Psoas muscle (tissue), 8 donors: ENCODE results near the gene PCID2. TPM values are rescaled to one million over a fixed set of nuclear protein-coding genes. Genes with fewer than 3 reads are reported as not detected.

Experiments
- ATAC-seq, 4 donors: fragments of 200-7000 bp; cut with Tn5 transposase; one replicate each; pipeline ENCODE4 v1.9.1; 2020; ENCODE audit warnings: moderate library complexity in 3 of 4, mild to moderate bottlenecking in 2 of 4
- DNase-seq, 2 donors: peaks; one replicate each; pipeline ENCODE4 v3.0.0-alpha.2; 2020
- H3K27ac ChIP-seq: fragments of 200-600 bp; one replicate; pipeline ENCODE4 v1.8.0; 2022
- H3K27me3 ChIP-seq, 3 donors: fragments of 200-600 bp in 1 of 3; one replicate each; pipeline versions ENCODE4 v1.6.1 to v1.8.0; 2013 to 2022; ENCODE audit warnings: low read length in 2 of 3, mild to moderate bottlenecking in 2 of 3, moderate library complexity in 1 of 3; ENCODE audit not compliant: insufficient read depth in 3 of 3
- H3K36me3 ChIP-seq, 2 donors: fragments of 200-600 bp in 1 of 2; one replicate each; pipeline versions ENCODE4 v1.6.1 to v1.8.0; 2013 to 2022; ENCODE audit warnings: low read depth in 1 of 2, mild to moderate bottlenecking in 1 of 2, moderate library complexity in 1 of 2; ENCODE audit not compliant: insufficient read depth in 1 of 2
- H3K4me1 ChIP-seq: fragments of 200-600 bp; one replicate; pipeline ENCODE4 v1.8.0; 2022
- H3K4me3 ChIP-seq: fragments of 200-600 bp; one replicate; pipeline ENCODE4 v1.8.0; 2022; ENCODE audit warnings: mild to moderate bottlenecking
- H3K9me3 ChIP-seq: fragments of 200-600 bp; one replicate; pipeline ENCODE4 v1.8.0; 2022
- CTCF ChIP-seq: fragments of 200-600 bp; IDR thresholded peaks from one replicate; pipeline ENCODE4 v1.8.0; 2022; ENCODE audit warnings: antibody characterized with exemption
- WGBS, 3 donors: extraction: QIAGEN DNeasy Blood & Tissue Kit; methylation state at CpG; one replicate each; pipeline versions ENCODE4 v1.1.6 to v1.1.7; 2013; 5-methylcytosine and 5-hydroxymethylcytosine counted together
- intact Hi-C, 2 donors: fragments of 100-400 bp; cut with DNase I; formaldehyde crosslinking; loops; one replicate each; pipeline versions ENCODE4 v1.11.0 to v1.14.2; 2022
- polyA plus RNA-seq, 3 donors: library from polyadenylated mRNA; stranded (reverse); fragments of 200-250 nt; gene quantifications; one replicate each; pipeline ENCODE4 v1.2.3, GENCODE V29; 2013
- total RNA-seq, 4 donors: library from RNA; stranded (reverse); fragmentation: NEBNext Ultra II Directional in 2 of 4; extraction: Animal tissue kit (Norgen Biotek cat#: 25700) in 2 of 4; gene quantifications; one replicate each; pipeline versions ENCODE4 v1.2.1 to v1.2.4, GENCODE V29; 2021 to 2023
- donor health status: healthy with polysubstance abuse.
- donor health status: DM: no; HTN: no; CAD: no; lungs with moderate emphysema.
- donor health status: Bipolar disorder and iron deficiency.
- donor health status: healthy.
- donor health status: DM: yes; HTN: yes; CAD: no.
- donor health status: DM: no; HTN: no; CAD: no.
- donor health status: DM: no; HTN: no; CAD: no.
- donor health status: DM: yes; HTN: yes; CAD: no.

The PCID2 gene
- total and polyA plus RNA-seq, 7 donors, result 19.9 to 37.1 (median 26.6) TPM

DNA sequence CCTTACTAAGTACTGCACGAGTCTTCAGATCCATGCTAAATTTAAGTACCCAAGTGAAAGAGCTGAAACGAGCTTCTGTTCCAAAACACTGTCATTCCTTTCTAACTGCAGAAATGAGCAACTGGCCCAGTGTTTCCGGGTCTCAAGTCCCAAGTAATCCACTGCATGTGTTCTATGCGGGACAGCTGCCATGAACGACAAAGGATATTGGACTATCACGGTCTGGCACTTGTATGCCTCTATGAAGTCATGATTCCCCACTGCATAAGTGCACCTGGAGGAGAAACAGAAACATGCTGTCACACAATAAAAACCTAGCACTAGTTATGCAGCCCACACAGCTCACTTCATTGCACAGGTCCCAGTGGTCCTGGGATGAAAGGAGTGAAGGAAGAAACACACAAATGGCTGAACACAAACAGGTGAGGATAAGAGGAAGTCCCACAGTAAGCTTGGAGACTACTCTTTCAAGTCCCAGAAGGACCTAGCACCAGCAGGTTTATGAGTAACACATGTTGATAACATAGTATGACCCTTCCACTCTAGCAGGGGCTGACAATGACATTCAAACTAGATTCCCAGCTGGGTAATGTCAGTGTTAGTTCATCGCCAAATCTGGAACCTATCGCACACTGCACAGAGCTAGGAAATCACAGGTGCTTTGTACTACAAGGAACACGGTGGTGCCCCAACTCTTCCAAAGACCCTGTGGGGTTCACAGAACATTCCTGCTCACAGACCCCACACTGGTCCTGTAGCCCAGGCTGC, 11.3 kb downstream of the PCID2 start:
- no peak for TF ChIP-seq CTCF
- no peaks in the 10 kb centered on the region for H3K9me3 ChIP-seq
- peak in 3 of 4 donors; percentile 63 to 70 (median 69) for ATAC-seq
- H3K27me3 ChIP-seq, result no peaks in the 10 kb centered on the region
- H3K4me3 ChIP-seq, result no peak overlapping the region
- H3K27ac ChIP-seq, result peak overlapping the region; percentile 17
- peaks cover 12 to 85% of the 10 kb centered on the region in 2 donors for H3K36me3 ChIP-seq
- H3K4me1 ChIP-seq, result no peaks in the 10 kb centered on the region
- intact Hi-C loops, result no loop called here
- WGBS, 3 donors, result 45 to 59% (median 52%) methylated on average over 9 of the region's 9 CpGs
- DNase-seq, result no peak

DNA sequence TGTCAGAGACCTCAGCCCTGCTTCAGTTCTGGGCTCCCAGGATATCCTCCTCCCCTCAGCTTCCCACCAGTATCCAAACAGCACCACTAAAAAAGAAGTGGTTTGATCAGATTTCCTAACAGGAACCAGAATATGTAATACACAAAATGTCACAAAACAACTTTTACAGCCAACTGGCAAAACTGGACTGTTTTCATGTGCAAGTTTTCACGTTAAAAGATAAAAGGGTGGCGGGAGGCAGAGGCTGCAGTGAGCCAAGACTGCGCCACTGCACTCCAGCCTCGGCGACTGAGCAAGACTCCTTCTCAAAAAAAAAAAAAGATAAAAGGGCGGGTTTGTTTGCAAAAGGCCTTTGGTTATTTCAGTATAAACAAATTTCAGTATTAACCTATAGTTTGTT, 13.1 kb downstream of the PCID2 start:
- intact Hi-C loops, result no loop called here
- Histone ChIP-seq H3K27ac (no peak overlapping the region), H3K27me3 (no peaks in the 10 kb centered on the region), H3K4me1 (no peaks in the 10 kb centered on the region), H3K4me3 (no peak overlapping the region), H3K9me3 (no peaks in the 10 kb centered on the region), H3K36me3 (peaks cover 13 to 99% of the 10 kb centered on the region in 2 donors)
- WGBS, 3 donors, result 83 to 89% (median 87%) methylated on average over 6 of the region's 6 CpGs
- DNase-seq (no peak), ATAC-seq (no peak)
- no peak for TF ChIP-seq CTCF

- DNase-seq, result no peak
- no peaks in the 10 kb centered on the region for H3K27me3 ChIP-seq
- no peaks in the 10 kb centered on the region for H3K4me1 ChIP-seq
- intact Hi-C loops, result no loop called here
- H3K9me3 ChIP-seq, result no peaks in the 10 kb centered on the region
- no peak overlapping the region for H3K27ac ChIP-seq
- 97 to 99% (median 98%) methylated on average over 2 of the region's 2 CpGs for whole genome bisulfite sequencing, 3 donors
- TF ChIP-seq CTCF, result no peak
- no peak for ATAC-seq
- H3K4me3 ChIP-seq, result no peak overlapping the region
- peaks cover 11 to 97% of the 10 kb centered on the region in 2 donors for H3K36me3 ChIP-seq
Measured at GRCh38 chr13:113192902-113193301, 15.6 kb downstream of the PCID2 start.

GRCh38 chr13:113192279-113192678, 16.2 kb downstream of the PCID2 start:
- TF ChIP-seq CTCF, result no peak
- Histone ChIP-seq H3K9me3 (no peaks in the 10 kb centered on the region), H3K27ac (no peak overlapping the region), H3K36me3 (peaks cover 11 to 95% of the 10 kb centered on the region in 2 donors), H3K4me3 (no peak overlapping the region), H3K27me3 (no peaks in the 10 kb centered on the region), H3K4me1 (no peaks in the 10 kb centered on the region)
- intact Hi-C loops, result no loop called here
- ATAC-seq (no peak), DNase-seq (no peak)
- WGBS, 3 donors, result 67 to 77% (median 69%) methylated on average over 4 of the region's 4 CpGs

GRCh38 chr13:113190181-113190580, 18.3 kb downstream of the PCID2 start:
- TF ChIP-seq CTCF, result no peak

More at GRCh38 chr13:113190181-113190580, 18.3 kb downstream of the PCID2 start:
- Histone ChIP-seq H3K27me3 (no peaks in the 10 kb centered on the region), H3K9me3 (no peaks in the 10 kb centered on the region), H3K27ac (no peak overlapping the region), H3K4me1 (no peaks in the 10 kb centered on the region), H3K36me3 (peaks cover 6 to 90% of the 10 kb centered on the region in 2 donors), H3K4me3 (no peak overlapping the region)
- WGBS, 3 donors, result 82 to 87% (median 83%) methylated on average over 4 of the region's 4 CpGs
- no peak for DNase-seq
- ATAC-seq, result no peak
- intact Hi-C loops, result no loop called here
